HG02943 (cell line): ENCODE data around the gene DVL1.
A peak's percentile ranks its signal among the peaks of the same experiment; 100 is the strongest.
"Not testable (repeated sequence)": the region's sequence is repeated elsewhere in the genome, so short reads cannot be mapped to it uniquely, and the experiment has no call there.

Experiments
- ATAC-seq: cut with Tn5 transposase; IDR thresholded peaks from one replicate; pipeline ENCODE4 v1.9.1; 2021; ENCODE audit warnings: mild to moderate bottlenecking, low read depth, moderate library complexity; ENCODE audit not compliant: unreplicated experiment

Gene DVL1

GRCh38 chr1:1349256-1350012 lies at the start of gene DVL1:
DVL1 (minus strand) TSS chr1:1349418; CDS start chr1:1349065, 353 bp downstream.
- ATAC-seq: no peak

GRCh38 chr1:1398677-1399186 lies 49.5 kb upstream of the DVL1 start:
- ATAC-seq: peak; percentile 17

GRCh38 chr1:1397839-1398523 lies 48.8 kb upstream of the DVL1 start:
- no peak for ATAC-seq

- ATAC-seq: no peak
Measured at GRCh38 chr1:1395166-1395565, 45.9 kb upstream of the DVL1 start.

GRCh38 chr1:1394116-1394515 lies 44.9 kb upstream of the DVL1 start:
- ATAC-seq: no peak

GRCh38 chr1:1393428-1393827 lies 44.2 kb upstream of the DVL1 start:
- no peak for ATAC-seq

- ATAC-seq: no peak
Measured at GRCh38 chr1:1393014-1393413, 43.8 kb upstream of the DVL1 start.

GRCh38 chr1:1391225-1391624 lies 42.0 kb upstream of the DVL1 start:
- no peak for ATAC-seq

GRCh38 chr1:1390675-1391074 lies 41.5 kb upstream of the DVL1 start:
- ATAC-seq: no peak

- ATAC-seq: no peak
Measured at GRCh38 chr1:1388078-1388472, 38.9 kb upstream of the DVL1 start.

GRCh38 chr1:1387098-1388077 lies 38.2 kb upstream of the DVL1 start:
- no peak for ATAC-seq

- ATAC-seq: no peak
Measured at GRCh38 chr1:1385931-1386330, 36.7 kb upstream of the DVL1 start.

- ATAC-seq: not testable (repeated sequence)
Measured at GRCh38 chr1:1385339-1385738, 36.1 kb upstream of the DVL1 start.

GRCh38 chr1:1381294-1381693 lies 32.1 kb upstream of the DVL1 start:
- ATAC-seq: no peak

GRCh38 chr1:1380860-1381259 lies 31.6 kb upstream of the DVL1 start:
- ATAC-seq: no peak

- ATAC-seq: no peak
Measured at GRCh38 chr1:1377540-1378205, 28.5 kb upstream of the DVL1 start.

- no peak for ATAC-seq
Measured at GRCh38 chr1:1376551-1377226, 27.5 kb upstream of the DVL1 start.

- peak; percentile 80 for ATAC-seq
Measured at GRCh38 chr1:1374929-1375662, 25.9 kb upstream of the DVL1 start, which contains the start of gene AURKAIP1. AURKAIP1 (minus strand) TSS chr1:1375207; CDS start chr1:1374756, 451 bp downstream.

GRCh38 chr1:1374589-1374928 lies 25.3 kb upstream of the DVL1 start:
- peak; percentile 11 for ATAC-seq
